Inflammatory macrophage (primary cell): Measurements from ENCODE around the gene RGS2.
A peak's percentile ranks its signal among the peaks of the same experiment; 100 is the strongest.

Experiments used
- DNase-seq, 2 donors: peaks; one replicate each; pipeline ENCODE4 v3.0.0-alpha.2; 2020 to 2022
- total RNA-seq, 18 experiments: gene quantifications; one replicate each; lab custom pipeline; 2026; ENCODE audit warnings: mixed read lengths in 6 of 18, inconsistent platforms in 2 of 18; lab: John Stamatoyannopoulos, UW

The RGS2 gene, protein sequence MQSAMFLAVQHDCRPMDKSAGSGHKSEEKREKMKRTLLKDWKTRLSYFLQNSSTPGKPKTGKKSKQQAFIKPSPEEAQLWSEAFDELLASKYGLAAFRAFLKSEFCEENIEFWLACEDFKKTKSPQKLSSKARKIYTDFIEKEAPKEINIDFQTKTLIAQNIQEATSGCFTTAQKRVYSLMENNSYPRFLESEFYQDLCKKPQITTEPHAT
- 1.5 to 24.2 (median 11.4) reads per million in 18 experiments for total RNA-seq

DNA sequence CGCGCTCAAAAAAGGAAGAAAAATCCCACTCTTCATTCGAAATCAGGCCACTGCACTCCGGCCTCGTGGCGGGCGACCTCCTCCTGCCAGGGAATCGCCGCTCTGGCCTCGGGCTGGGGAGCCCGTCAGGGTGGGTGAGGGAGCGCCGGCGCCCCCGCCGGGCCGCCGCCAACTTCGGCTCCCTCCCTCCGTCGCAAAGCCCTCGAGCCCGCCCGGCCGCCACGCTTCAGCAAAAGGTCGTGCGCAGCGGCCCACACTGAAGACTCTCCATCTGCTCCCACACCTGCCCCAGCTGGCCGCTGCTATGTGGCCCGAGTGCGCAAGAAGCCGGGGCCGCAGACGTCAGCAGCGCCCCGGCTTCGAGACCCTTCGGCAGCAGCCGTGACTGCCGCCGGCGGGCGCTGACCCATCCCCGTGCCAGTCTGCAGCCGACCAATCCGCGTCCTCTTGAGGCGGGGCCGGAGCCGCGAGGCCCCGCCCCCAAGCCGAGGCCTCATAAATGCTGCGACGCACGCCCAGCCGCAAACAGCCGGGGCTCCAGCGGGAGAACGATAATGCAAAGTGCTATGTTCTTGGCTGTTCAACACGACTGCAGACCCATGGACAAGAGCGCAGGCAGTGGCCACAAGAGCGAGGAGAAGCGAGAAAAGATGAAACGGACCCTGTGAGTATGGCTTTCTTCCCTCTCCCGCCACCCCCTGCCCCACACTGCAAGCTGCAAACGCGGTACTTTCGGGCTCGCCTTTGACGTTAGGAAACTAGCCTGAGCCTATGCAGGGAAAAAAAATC lies at the start of gene RGS2:
Gene RGS2, plus strand, starts transcription at position 522 of the 789 bp plus-strand sequence. Its CDS starts 33 bp downstream, at position 555.
- peak; percentile 91 to 94 for DNase-seq

DNA sequence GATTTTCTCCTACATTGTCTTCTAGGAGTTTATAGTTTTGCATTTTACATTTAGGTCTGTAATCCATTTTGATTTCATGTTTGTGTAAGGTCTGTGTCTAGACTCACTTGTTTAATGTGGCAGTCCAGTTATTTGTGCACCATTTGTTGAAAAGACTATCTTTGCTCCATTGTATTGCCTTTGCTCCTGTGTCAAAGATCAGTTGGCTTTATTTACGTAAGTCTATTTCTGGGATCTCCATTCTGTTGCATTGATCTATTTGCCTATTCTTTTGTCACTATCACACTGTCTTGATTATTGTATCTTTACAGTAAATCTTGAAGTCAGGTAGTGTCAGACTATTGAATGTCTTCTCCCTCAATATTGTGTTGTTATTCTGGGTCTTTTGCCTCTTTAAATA lies 49.7 kb upstream of the RGS2 start:
- no peak for DNase-seq

DNA sequence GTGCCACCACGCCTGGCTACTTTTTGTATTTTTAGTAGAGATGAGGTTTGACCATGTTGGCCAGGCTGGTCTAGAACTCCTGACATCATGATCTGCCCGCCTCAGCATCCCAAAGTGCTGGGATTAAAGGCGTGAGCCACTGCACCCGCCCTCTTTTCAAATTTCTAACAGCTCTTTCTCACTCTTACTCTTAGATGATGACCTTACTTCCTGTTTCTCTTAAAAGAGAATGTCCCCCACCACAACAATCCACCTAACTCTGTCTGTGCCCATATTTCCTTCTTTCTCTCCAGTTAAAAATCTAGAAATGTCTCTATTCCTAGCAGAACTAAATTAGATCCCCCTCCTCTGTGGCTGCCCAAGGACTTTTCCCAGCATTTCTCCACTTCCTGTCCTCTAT lies 46.6 kb upstream of the RGS2 start:
- no peak for DNase-seq

DNA sequence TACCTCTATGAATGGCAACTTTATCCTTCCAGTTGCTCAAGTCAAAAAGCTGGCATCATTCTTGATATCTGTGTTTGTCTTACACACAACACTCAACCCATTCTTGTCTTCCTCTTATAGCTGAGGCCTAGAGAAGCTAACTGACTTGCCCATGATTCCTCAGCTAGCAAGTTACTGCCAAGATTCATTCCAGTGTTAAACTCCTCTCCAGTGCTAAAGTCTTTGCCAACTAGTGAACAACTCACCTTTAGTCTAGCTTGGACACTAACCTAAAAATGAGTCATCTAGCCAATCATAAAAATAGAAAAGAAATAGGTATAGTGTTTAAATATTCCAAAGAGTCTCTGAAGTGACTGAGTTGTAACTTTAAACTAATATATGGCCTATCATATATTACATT lies 45.6 kb upstream of the RGS2 start:
- DNase-seq: no peak

DNA sequence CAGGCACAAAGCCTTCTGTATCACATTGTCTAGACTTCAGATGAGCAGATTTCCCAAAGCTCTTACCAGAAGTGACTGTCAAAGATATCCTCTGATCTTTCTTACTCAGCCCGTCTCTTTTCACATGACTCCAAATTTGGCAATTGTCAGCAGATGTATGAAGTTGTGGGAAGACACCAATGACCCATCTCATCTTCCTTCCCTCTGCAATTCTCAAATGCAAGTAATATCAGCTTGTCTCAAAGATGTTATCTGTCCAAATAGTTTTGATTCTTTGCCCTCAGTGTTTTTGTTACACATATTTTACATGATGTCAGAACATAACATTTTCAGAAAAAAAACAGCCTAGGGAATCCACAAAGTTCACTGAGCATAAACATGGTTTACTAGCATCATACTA lies 45.1 kb upstream of the RGS2 start:
- DNase-seq: no peak

DNA sequence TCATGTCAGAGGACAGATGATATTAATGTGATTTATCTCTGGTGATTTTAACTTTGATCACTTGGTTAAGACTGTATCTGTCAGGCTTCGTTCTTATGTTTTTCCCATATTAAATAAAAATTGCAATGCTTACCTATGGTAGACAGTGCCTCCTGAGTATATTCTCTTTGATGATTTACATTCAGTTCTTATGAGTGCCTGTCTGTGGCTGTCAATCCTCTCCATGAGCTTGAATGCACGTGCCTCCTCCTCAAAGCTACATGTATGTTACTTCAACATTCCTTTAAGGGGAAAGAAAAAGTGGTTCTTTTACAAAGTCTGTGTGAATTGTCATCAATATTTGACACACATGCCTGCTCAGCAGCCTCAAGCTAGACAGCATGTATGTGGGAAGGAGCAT lies 44.2 kb upstream of the RGS2 start:
- DNase-seq: no peak

DNA sequence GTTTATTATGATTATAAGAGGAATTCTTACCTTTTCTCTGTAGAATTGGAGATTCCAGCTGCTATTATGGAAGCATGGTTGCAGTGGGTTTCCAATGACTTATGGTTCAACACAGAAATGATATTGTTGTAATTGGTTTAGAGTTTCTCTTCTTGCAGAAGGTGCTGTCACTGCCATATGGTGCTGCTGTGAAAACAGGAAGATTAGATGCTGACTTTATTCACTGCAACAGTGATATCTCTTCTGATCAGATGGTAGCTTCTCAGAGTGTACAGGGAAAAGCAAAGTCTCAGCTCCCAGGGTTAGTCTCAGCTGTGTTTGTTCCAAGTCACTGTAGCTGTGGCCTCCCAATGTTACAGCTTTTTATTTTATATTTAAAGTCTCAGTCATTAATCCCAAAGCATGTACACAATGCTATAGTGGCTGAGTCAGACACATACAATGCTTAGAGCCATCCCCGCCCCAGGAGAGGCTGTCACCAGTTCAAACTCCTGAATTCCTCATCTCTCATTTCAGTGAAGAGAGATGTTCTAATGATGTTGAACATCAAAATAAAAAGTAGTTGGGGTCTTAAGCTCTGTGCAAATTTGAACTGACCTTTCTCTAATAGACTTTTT lies 42.7 kb upstream of the RGS2 start:
- no peak for DNase-seq

DNA sequence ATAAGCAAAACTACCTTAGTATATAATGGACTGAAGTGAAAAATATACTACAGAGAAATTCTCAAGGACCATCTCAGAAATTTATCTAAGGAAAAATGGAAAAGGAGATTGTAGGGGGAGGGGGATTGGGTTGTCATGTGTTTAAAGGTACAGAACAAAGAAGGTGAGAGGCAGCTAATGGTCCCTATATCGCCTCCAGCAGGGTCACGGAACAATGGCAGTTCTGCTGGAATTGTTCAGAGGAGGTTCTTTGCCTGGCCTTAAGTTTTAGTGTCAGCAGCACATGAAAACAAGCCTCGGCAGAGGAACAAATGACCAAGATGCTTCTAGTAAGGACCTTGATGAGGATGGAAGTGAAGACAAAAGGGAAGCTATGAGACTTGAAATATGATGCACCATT lies 42.0 kb upstream of the RGS2 start:
- no peak for DNase-seq

DNA sequence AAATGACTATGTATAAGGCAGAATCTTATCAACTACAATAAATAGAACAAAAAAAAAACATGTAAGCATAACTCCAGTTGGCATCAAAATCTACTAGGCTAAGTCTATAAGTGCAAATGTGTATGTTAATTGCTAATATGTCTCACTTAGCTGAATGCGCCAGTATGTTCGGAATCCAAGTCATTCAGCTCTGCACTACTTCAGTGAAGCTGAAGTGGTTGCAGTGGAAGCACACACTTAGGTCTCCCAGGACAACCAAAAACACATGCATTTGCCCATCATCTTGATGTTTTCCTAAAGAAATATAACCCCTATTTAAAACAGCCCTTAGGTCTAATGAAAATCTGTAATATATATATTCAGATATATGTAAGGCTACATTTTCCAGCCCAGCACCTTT lies 41.0 kb upstream of the RGS2 start:
- DNase-seq: no peak

DNA sequence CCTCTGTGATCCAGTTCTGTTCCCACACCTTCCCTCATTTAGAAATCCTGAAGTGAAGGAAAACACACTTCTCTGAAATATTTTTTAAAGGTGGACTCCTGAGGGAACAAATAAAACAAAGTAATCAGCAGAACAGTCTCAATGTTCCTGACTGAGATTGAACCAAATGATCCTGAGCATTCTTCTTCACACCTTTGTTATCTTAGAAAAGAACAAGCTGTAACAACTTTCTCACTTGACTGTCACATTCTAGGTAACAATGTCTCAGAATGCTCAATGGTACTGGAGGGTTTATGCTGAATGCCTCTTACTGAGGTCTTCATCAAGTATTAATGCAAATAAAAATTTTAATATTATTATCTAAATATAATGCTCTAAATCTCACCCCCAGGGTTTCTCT lies 40.4 kb upstream of the RGS2 start:
- DNase-seq: no peak

DNA sequence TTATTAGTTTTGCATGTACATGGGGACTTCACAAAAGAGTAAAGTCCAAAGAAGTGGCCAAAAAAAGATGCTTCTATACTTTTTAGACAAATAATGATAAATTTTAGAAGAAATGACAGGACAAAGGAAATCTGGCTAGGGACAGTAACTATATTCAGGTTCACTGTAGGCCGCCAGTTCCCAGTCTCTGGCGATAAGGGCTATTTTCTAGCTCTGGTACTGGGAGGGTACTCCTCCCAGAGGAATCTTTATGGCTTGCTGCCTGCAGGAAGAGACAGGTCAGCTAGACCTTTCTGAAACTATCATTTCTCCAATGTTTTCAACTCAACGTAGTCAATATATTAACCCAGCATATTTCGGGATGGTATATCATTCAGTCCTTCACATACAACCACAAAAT lies 37.5 kb upstream of the RGS2 start:
- DNase-seq: no peak

DNA sequence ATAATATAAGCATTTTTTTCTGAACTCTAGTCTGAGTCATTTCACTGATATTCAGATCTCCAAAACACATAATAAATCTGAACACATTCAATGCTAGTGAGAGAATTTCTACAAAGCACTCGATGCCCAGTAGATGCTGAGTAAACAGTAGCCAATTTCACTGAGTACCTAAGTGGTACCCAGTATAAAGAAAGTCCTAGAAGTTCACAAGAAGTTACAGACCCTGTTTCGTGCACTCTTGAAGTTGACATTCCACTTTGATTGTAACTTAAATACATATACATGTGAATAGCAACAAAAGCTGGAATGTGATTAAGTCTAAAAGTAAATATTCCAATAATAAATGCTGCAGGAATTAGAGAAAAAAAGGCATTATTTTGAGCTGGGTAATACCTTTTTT lies 33.2 kb upstream of the RGS2 start:
- DNase-seq: no peak

DNA sequence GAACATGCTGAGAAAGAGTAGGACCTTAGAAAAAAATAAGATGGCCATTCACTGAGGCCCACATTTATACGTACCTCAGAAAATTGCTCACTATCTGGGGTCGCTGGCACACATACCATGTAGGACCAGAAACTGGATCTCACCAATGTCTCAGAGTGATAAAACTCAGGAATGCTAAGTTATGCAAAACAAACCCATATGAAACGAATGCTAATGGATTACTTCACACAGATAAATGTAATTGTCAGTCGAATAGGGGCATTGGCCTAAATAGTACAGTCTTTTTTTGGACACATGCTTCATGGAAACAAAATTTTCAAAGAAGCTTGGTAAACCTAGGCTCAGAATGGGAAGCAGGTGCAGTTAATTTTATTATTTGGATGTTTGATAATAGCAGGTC lies 32.6 kb upstream of the RGS2 start:
- DNase-seq: no peak

DNA sequence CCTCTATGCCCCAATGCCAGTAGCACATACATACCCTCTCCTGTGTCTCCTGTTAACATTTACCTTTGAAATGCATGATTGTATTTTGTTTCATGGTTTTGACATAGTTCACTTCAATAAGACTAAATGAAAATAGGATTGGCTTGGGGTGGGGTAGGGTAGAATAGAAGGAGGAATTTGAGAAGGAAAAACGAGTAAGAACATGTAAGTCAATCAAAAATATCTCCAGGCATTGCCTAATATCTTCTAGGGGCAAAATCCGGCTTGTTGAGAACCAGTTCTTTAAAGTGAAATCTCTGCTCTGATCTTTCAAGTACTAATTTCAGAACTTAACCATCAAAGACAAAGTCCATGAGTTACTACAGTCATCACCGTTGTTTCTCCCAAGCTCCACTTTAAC lies 31.8 kb upstream of the RGS2 start:
- DNase-seq: no peak

DNA sequence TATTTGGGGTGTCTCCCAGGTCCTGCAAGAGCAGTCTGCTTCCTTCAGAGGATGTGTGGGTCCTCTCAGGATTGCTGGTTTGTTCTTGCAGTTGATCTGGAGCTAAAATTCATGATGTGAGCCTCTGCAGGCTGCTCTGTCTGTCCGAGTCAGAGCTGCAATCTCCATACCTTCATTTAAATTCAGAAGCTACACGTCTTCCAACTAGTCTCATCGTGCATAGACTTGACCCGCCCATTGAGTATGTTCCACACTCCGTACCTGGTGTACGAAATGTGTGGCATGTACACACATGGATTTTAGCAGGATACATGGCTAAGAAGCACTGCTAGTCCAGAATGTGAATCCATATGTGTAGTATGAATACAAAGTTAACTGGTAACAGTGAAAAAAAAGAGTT lies 25.0 kb upstream of the RGS2 start:
- no peak for DNase-seq

DNA sequence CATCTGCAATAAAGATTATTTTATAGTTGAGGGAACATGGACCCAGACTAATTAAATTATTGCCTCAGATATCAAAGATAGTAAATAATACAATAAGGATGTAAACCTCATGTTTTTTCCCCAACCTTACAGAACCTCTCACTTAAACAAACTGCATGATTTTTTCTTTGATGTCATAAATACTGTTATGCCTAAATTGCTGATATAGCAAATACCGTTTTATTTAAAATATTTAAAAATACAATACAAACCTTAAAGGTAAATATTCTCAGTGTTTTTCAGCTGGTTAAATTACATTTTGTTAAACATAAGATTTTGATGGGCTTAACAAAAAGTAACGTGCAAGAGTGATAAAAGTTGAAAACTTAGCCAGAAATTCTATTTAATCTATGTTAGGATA lies 24.4 kb upstream of the RGS2 start:
- no peak for DNase-seq

DNA sequence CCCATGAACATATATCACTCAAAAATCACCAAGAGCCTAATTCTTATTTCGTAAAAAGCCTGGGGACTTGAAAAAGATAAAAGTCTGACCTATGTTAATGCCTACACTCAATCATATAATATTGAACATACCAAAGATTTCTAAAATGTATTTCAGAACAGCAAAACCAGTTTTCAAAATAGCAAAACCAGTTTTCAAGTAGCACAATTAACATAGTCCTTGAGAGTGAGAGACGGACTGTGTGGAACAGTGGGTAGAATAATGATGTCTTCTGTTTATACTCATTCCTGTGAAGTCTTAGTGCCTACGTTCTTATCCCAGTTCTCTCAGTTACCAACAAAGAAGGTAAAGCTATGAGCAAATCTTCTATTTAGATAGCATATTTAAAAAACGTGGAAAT lies 22.3 kb upstream of the RGS2 start:
- DNase-seq: no peak

DNA sequence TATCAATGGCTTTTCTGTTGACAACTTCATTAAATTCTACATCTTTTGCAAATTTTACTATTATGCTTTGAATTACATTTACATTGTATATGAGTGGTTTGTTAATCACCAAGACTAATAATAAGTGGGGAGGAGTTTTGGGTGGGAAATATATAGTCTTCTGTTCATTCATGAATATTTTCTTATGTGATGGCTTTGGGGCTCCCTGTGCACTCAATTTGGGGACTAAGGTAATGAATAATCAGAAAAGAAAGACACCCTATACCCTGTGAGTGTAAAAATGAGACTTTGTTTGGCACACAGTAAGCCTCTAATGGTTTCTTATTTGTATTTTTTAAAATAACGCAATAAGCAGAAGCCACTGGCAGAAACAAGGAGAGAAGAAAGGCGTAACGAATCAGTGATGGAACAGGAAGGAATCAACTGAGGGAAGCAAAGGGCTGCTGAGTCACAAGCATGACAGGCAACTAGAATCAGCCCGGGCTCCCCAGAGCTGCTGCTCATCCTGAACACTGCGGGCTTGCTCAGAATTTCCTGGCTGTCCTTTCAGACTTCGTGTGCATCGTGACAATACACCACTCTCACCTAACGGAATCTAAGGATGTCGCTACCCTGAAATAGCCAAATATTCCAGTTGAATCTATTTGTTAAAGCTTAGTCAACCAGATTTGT lies 20.8 kb upstream of the RGS2 start:
- peak; percentile 49 to 52 for DNase-seq

DNA sequence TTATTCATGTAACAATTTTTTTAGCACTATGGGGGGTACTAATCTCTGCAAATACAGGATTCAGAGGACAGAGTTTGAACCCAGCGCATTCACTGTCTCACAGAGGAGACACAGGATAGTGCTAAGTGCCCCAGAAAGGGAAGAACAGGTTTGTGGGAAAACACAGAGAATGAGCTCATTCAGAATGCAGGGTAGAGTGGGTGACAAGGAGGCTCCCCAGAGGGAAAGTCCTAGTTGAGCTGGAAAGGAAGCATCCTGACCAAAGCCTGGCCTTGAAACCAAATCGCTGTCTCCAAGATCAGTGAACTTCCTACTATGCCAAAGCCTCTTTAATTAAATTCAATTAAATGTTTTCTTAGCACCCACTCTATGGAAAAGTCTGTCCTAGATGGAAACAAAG lies 19.0 kb upstream of the RGS2 start:
- DNase-seq: peak in 1 of 2 donors; percentile 16

DNA sequence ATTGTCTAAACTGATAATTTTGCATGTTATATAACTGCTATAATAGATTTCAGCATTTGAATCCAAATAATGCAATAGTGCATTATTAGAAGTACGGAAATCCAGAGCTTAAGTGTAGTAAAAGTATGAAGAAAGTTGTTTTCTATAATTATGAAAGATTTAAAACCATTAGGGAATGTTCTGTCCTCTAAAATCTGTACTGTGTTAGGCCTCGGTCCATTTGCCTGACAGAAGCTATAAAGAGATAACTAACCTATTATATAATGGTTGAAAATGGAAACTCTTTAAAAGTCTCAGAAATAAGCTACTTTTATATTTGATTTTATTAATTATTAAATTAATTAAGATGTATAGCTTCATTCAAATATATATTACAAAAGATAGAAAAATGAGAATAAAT lies 16.2 kb upstream of the RGS2 start:
- DNase-seq: no peak

DNA sequence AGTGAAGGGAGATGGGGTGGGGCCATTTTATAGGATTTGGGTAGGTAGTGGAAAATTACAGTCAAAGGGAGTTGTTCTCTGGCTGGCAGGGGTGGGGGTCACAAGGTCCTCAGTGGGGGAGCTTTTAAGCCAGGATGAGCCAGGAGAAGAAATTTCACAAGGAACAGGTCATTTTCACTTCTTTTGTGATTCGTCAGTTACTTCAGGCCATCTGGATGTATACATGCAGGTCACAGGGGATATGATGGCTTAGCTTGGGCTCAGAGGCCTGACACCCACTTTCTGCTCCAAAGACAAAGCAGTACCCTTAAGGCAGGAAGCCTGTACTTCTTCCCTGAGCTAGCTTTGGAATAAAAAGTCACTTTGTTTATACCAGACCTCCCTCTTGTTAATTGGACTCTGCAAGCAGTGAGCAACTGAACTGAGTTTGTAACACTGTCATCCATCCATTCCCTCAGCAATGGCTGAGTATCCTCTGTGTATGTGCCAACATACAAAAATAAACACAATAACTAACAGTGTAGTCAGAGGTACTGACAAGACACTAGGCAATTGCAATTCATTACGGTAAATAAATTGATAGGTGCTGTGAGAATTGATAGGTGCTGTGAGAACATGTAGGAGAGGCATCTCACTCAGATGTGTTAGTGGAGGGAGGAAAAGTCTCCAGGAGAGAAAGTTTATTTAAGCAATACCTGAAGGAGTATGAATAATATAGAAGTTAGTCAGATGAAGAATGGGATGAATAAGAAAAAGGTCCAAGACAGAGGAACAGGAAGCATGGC lies 14.7 kb upstream of the RGS2 start:
- no peak for DNase-seq

DNA sequence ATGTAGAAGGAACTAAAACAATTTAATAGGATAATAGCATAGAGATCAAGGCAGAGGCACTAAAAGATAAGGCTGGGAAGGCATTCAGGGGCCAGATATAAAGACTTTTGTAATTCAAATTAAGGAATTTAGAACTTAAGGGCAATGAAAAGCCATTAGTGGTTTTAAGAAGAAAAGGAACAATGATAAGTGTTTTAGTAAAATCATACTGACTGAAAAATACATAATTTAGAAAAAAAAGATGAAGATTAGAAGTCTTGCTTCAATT lies 14.1 kb upstream of the RGS2 start:
- DNase-seq: no peak
